ENCODE results near the gene GNB2.
"Not testable (repeated sequence)": the region's sequence is repeated elsewhere in the genome, so short reads cannot be mapped to it uniquely, and the experiment has no call there.

The GNB2 gene

GRCh38 chr7:100673302-100673941 lies at the start of gene GNB2:
Gene GNB2 (plus strand): TSS chr7:100673740. CDS start chr7:100676266, 2,526 bp downstream.
- DNase-seq, result peak; percentile 98

GRCh38 chr7:100623951-100624824 lies 49.4 kb upstream of the GNB2 start:
- no peak for DNase-seq

- no peak for DNase-seq
Measured at GRCh38 chr7:100626055-100626454, 47.5 kb upstream of the GNB2 start.

DNA sequence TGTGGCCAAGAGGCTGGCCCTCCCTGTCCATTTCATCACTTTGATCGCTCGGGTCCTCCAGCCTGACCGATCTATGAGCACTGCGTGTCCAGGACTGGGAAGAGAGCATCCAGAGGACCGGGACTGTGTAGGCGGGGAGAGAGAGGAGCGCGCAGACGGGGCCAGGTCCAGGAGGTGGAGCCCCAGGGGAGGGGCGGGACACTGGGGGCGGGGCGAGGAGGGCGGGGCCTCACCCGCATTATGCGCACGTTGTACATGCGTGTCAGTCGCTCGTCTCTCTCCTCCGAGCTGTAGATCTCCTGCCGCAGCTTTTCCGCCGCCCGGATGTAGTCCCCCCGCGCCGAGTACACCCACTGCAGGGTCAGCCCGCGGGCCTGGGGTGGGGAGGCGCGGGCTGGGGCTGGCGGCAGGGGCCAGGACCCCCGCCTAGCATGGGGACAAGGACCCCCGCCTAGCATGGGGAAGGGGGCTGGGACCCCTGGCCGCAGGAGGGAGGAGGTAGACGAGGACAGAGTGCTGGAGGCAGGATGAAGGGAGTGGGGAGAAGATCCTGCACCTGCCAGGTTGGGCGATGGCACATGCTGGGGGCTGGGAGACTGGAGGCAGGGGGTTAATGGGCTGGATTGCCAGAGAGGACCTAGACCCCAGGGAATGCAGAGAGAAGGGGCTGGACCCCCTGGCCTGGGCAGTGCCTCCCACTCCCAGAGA lies 46.9 kb upstream of the GNB2 start:
- peak; percentile 91 for DNase-seq

GRCh38 chr7:100627238-100627549 lies 46.3 kb upstream of the GNB2 start:
- DNase-seq, result no peak

DNA sequence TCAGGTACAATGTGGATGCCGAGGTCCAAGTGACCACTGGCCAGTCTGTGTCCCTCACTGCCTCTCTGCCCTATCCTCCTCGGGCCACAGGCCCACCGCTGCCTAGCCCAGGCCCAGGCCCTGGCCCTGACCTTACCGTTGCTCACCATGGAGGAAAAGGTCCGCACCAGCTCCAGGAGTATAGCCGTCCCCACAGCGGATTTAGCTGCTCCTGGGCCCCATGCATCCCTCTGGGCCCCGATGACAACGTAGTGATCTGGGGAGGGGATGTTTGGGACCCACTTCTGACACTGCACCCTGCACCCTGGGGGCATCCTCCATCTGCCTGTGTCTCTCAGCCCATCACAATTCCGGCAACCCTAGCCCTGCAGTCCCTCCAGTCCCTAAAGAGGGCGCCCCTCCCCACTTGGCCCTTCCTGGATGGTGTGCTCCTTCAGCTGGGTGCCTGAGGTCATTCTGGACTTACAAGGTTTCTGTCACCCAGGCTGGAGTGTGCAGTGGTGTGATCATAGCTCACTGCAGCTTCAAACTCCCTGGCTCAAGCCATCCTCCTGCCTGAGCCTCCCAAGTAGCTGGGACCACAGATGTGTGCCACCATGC lies 44.3 kb upstream of the GNB2 start:
- DNase-seq, result no peak

- no peak for DNase-seq
Measured at GRCh38 chr7:100630066-100630465, 43.5 kb upstream of the GNB2 start.

- peak; percentile 61 for DNase-seq
Measured at GRCh38 chr7:100632951-100633717, 40.4 kb upstream of the GNB2 start.

GRCh38 chr7:100639995-100640516 lies 33.5 kb upstream of the GNB2 start:
- no peak for DNase-seq

- DNase-seq, result no peak
Measured at GRCh38 chr7:100640517-100641440, 32.8 kb upstream of the GNB2 start.

DNA sequence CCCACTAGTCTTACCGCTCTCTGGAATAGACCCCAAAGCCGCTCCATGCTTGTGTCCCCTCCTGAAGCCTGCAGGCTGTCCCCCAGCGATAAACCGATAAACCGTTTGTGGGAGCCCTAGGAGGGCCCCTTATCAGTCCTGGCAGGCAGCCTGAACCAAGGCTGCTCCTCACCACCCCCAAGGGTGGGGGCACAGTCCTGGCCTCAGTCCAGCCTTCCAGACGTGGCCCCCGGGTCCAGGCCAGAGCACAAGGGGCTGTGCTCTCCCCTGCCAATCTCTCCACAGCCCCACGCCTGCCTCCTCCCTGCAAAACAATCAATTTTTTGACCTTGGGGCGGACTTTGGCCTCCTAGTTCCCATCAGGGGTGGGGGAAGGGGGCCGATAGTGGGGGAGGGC lies 32.1 kb upstream of the GNB2 start, which contains the start of gene TFR2:
Gene TFR2, minus strand, starts transcription at position 90 of the 397 bp plus-strand sequence. Its CDS starts 43 bp downstream, at position 47.
- DNase-seq, result no peak

- no peak for DNase-seq
Measured at GRCh38 chr7:100641860-100642533, 31.5 kb upstream of the GNB2 start.

DNA sequence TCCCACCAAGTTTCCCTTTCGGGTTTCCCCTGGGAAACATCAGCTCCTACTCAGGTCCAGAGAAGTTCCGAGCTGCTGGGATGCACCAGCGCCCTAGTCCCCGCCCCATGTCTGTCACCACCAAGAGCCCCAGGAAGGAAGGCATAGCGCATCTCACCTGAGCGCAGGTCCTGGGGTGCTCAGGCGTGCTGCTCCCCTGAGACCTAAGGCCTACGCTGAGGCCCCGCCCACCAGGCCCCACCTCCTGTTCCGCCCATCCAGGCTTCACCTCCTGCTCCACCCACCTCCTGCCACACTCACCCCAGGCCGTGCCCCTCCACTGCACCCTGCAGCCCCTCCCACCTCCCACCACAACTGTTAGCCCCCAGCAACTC lies 31.0 kb upstream of the GNB2 start:
- DNase-seq, result peak; percentile 61

DNA sequence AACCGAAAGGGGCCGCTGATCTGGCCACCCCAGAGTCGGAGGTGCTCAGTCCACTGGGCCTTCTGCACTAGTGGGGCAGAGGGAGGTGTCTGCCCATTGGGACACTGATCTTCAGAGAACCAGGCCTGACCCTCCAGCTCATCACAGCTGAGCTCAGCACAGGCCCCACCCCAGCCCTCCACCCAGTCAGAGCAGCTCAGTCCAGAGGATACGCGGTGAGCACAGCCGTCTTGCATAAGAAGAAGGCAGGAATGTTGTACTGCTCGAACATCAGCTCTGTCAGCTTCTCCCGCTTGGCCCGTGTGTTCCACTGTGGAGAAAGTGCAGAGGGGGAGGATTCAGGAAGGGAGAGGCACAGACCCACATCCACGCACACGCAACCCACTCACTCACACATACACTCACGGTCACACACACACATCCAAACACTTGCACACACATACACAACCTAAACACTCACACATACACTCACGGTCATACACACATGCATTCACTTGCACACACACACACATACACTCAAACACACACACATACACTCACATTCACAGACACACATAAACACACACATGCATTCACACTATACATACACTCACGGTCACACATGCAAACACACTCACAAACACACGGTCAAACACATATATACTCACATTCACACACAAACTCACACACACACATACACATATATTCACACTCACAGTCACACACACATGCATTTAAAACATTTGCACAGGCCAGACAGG lies 23.5 kb upstream of the GNB2 start:
- no peak for DNase-seq

GRCh38 chr7:100654908-100655831 lies 18.4 kb upstream of the GNB2 start:
- no peak for DNase-seq

DNA sequence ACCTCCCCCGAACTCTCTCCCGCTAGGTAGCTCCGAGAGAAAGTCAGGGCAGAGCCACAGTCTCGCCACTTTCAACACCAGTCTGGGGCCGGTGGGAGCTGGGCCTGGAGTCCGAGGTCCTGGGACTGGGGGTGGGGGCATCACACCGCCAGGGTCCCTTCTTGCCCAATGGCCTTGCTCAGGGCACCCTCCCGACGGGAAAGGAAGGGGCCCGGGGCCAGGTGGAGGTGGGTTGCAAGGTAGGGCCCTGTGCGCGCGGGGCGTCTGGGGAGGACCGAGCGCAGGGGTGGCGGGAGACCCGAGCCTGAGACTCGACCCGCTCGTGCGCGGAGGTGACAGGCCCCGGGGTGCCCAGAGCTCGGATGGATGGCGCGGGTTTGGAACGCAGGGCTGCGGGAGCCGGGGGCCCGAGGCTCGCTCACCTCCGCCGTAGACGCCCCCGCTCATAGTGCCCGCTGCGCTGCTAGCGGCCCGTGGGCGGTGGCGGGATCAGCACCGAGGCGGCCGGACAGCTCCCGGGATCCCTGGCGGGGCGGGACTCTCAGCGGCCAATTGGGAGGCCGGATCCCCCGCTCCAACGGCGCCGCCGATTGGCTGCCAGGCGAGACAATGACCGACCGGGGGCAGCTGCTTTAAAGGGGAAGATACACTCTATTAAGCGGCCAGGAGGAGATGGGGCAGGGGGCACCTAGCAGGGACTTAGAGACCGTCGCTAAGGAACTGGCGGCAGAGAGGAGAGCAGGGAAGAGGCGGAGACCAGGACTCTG lies 17.4 kb upstream of the GNB2 start, which contains the start of gene ACTL6B:
Gene ACTL6B, minus strand, starts transcription at position 541 of the 767 bp plus-strand sequence. Its CDS starts 94 bp downstream, at position 447.
- peak; percentile 52 for DNase-seq

DNA sequence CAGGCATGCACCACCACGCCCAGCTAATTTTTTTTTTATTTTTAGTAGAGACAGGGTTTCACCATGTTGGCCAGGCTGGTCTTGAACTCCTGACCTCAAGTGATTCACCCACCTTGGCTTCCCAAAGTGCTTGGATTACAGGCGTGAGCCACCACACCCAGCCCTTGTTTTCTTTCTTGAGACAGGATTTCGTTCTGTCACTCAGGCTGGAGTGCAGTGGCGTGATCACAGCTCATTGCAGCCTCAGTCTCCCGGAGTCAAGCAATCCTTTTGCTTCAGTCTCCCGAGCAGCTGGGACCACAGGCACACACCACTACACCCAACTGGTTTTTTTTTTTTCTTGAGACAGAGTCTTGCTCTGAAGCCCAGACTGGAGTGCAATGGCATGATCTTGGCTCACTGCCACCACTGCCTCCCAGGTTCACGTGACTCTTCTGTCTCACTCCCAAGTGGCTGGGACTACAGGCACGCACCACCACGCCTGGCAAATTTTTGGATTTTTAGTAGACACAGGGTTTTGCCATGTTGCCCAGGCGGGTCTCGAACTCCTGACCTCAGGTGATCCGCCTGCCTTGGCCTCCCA lies 11.3 kb upstream of the GNB2 start:
- not testable (repeated sequence) for DNase-seq
